Measurements from ENCODE around the gene PPARGC1A. TPM values are rescaled to one million over a fixed set of nuclear protein-coding genes. Genes with fewer than 3 reads are reported as not detected.
A peak's percentile ranks its signal among the peaks of the same experiment; 100 is the strongest.

Gene PPARGC1A
- total RNA-seq, 1 donor from 2014 or later = 0.48 TPM

GRCh38 chr4:23878912-23879732 lies 10.7 kb downstream of the PPARGC1A start:
- Mint-ChIP-seq H3K4me1 (ENCODE audit: low read depth, unreplicated experiment) (peaks cover 34% of the 10 kb centered on the region), H3K4me3 (ENCODE audit: unreplicated experiment) (no peak overlapping the region)
- H3K4me2 ChIP-seq (ENCODE audit: low read length) = peak overlapping the region; percentile 50

DNA sequence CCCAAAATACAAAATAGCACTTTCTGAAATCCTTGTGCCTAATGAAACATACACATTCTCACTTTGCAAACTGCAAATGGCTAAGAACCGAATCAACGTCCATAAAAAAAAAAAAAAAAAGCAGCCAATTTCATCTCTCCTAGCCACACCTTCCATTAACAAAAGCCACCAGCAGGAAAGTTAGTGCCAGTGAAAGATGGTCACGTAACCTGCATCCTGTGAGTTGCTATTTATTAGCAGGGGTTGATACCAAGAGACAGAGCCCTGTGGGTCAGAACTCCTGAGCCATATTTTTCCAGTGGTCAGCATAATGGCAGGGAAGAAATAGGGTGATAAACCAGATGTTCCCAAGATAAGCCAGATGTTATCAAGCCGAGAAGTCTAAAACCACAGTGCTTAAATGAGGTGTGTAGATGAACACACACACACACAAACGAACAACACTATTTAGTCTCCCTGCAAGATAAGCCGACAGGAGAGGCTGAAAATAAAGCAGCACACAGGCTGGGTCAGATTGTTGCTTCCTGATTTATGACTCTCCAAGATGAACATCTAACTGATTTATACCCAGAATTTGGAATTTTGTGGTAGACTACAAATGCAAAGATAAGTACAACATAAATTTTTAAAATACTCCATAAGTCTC lies 11.5 kb downstream of the PPARGC1A start:
- H2AFZ ChIP-seq (ENCODE audit: low read depth, low read length) = no peak overlapping the region
- peaks cover 11% of the 10 kb centered on the region for H3K4me1 ChIP-seq (ENCODE audit: insufficient read depth, low read length)
- no peak overlapping the region for H3K9ac ChIP-seq (ENCODE audit: low read length)
- H3K4me2 ChIP-seq (ENCODE audit: low read length) = no peak overlapping the region
- Mint-ChIP-seq H3K27ac (ENCODE audit: unreplicated experiment) (peak overlapping the region; percentile 82), H3K4me1 (ENCODE audit: low read depth, unreplicated experiment) (peaks cover 34% of the 10 kb centered on the region), H3K36me3 (ENCODE audit: low read depth, unreplicated experiment) (no peaks in the 10 kb centered on the region), H3K27me3 (ENCODE audit: low read depth, unreplicated experiment) (peaks cover 3% of the 10 kb centered on the region), H3K9me3 (ENCODE audit: unreplicated experiment) (no peaks in the 10 kb centered on the region), H3K4me3 (ENCODE audit: unreplicated experiment) (no peak overlapping the region)
- no peaks in the 10 kb centered on the region for H3K9me3 ChIP-seq (ENCODE audit: insufficient read depth, low read depth, low read length)
- H3K36me3 ChIP-seq (ENCODE audit: insufficient read depth, low read length) = no peaks in the 10 kb centered on the region
- FAIRE-seq (no peak), DNase-seq (ENCODE audit: low read depth) (peak; percentile 45)
- no peak overlapping the region for H3K4me3 ChIP-seq (ENCODE audit: insufficient read depth, low read depth, low read length)
- TF ChIP-seq, protein P1, sequence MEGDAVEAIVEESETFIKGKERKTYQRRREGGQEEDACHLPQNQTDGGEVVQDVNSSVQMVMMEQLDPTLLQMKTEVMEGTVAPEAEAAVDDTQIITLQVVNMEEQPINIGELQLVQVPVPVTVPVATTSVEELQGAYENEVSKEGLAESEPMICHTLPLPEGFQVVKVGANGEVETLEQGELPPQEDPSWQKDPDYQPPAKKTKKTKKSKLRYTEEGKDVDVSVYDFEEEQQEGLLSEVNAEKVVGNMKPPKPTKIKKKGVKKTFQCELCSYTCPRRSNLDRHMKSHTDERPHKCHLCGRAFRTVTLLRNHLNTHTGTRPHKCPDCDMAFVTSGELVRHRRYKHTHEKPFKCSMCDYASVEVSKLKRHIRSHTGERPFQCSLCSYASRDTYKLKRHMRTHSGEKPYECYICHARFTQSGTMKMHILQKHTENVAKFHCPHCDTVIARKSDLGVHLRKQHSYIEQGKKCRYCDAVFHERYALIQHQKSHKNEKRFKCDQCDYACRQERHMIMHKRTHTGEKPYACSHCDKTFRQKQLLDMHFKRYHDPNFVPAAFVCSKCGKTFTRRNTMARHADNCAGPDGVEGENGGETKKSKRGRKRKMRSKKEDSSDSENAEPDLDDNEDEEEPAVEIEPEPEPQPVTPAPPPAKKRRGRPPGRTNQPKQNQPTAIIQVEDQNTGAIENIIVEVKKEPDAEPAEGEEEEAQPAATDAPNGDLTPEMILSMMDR (IDR thresholded peaks at IDR 0.05; ENCODE audit: insufficient read depth, low read depth, low read length) = no peak
- TF ChIP-seq EZH2 (IDR thresholded peaks at IDR 0.05; ENCODE audit: insufficient read depth, low read length) = no peak
- H3K79me2 ChIP-seq (ENCODE audit: insufficient read depth, low read length) = no peaks in the 10 kb centered on the region
- H3K27me3 ChIP-seq (ENCODE audit: insufficient read depth, low read length) = no peaks in the 10 kb centered on the region
- H4K20me1 ChIP-seq (ENCODE audit: insufficient read depth, low read length) = no peaks in the 10 kb centered on the region
- no peak overlapping the region for H3K27ac ChIP-seq (ENCODE audit: low read depth, low read length)

More at GRCh38 chr4:23878912-23879732, 10.7 kb downstream of the PPARGC1A start:
- Mint-ChIP-seq H3K27me3 (ENCODE audit: low read depth, unreplicated experiment) (no peaks in the 10 kb centered on the region), H3K36me3 (ENCODE audit: low read depth, unreplicated experiment) (no peaks in the 10 kb centered on the region), H3K27ac (ENCODE audit: unreplicated experiment) (peak overlapping the region; percentile 82), H3K9me3 (ENCODE audit: unreplicated experiment) (no peaks in the 10 kb centered on the region)
- Histone ChIP-seq H3K9me3 (ENCODE audit: insufficient read depth, low read depth, low read length) (no peaks in the 10 kb centered on the region), H3K79me2 (ENCODE audit: insufficient read depth, low read length) (no peaks in the 10 kb centered on the region), H3K4me3 (ENCODE audit: insufficient read depth, low read depth, low read length) (no peak overlapping the region), H3K36me3 (ENCODE audit: insufficient read depth, low read length) (no peaks in the 10 kb centered on the region), H3K9ac (ENCODE audit: low read length) (no peak overlapping the region), H2AFZ (ENCODE audit: low read depth, low read length) (no peak overlapping the region), H3K4me1 (ENCODE audit: insufficient read depth, low read length) (peaks cover 11% of the 10 kb centered on the region), H3K27me3 (ENCODE audit: insufficient read depth, low read length) (no peaks in the 10 kb centered on the region), H4K20me1 (ENCODE audit: insufficient read depth, low read length) (no peaks in the 10 kb centered on the region), H3K27ac (ENCODE audit: low read depth, low read length) (no peak overlapping the region)
- TF ChIP-seq EZH2 (IDR thresholded peaks at IDR 0.05; ENCODE audit: insufficient read depth, low read length) = no peak
- TF ChIP-seq, protein P1 (IDR thresholded peaks at IDR 0.05; ENCODE audit: insufficient read depth, low read depth, low read length) = no peak
- no peak for FAIRE-seq
- DNase-seq (ENCODE audit: low read depth) = peak; percentile 84
